Right ventricle myocardium inferior (tissue), 1 donor: Measurements from ENCODE around the gene TBL1X. TPM values are rescaled to one million over a fixed set of nuclear protein-coding genes. Genes with fewer than 3 reads are reported as not detected.

Experiments used
- ATAC-seq: fragments of 200-7000 bp; cut with Tn5 transposase; one replicate; pipeline ENCODE4 v1.9.1; 2020; ENCODE audit warnings: mild to moderate bottlenecking, moderate library complexity
- DNase-seq: peaks from one replicate; pipeline ENCODE4 v3.0.0; 2021; ENCODE audit errors: missing footprints
- intact Hi-C: fragments of 100-400 bp; cut with DNase I; formaldehyde crosslinking; loops from one replicate; pipeline ENCODE4 v1.11.0; 2022
- total RNA-seq: library from RNA; stranded (reverse); fragmentation: NEBNext Ultra II Directional; extraction: Animal tissue kit (Norgen Biotek cat#: 25700); gene quantifications from one replicate; pipeline ENCODE4 v1.2.1, GENCODE V29; 2021
- donor health status: DM: no; HTN: yes; CAD: no; lungs with severe emphysema.

TBL1X gene
- total RNA-seq, 1 donor from 2014 or later: 10.6 TPM

GRCh38 chrX:9704876-9705465 is 240.1 kb downstream of the TBL1X start:
- ATAC-seq (no peak), DNase-seq (no peak)
- intact Hi-C loops: no loop called here

GRCh38 chrX:9706421-9706820 is 241.6 kb downstream of the TBL1X start:
- no peak for ATAC-seq
- intact Hi-C loops: no loop called here
- DNase-seq: no peak

GRCh38 chrX:9707306-9708033 is 242.6 kb downstream of the TBL1X start:
- intact Hi-C loops: loop anchor here (2.0 kb wide), 1 partner anchor 737 kb away; no protein-coding TSS in a partner anchor
- no peak for ATAC-seq
- DNase-seq: no peak

GRCh38 chrX:9708086-9708485 is 243.2 kb downstream of the TBL1X start:
- ATAC-seq: no peak
- DNase-seq: no peak
- intact Hi-C loops: loop anchor here (2.0 kb wide), 1 partner anchor 737 kb away; no protein-coding TSS in a partner anchor

GRCh38 chrX:9708923-9709553 is 244.2 kb downstream of the TBL1X start:
- ATAC-seq (peak; percentile 59), DNase-seq (peak; percentile 85)
- intact Hi-C loops: loop anchor here (2.0 kb wide), 1 partner anchor 738 kb away; no protein-coding TSS in a partner anchor

- intact Hi-C loops: no loop called here
- DNase-seq (no peak), ATAC-seq (no peak)
Measured at GRCh38 chrX:9710332-9710731, 245.5 kb downstream of the TBL1X start.

- ATAC-seq (no peak), DNase-seq (no peak)
- intact Hi-C loops: no loop called here
Measured at GRCh38 chrX:9717376-9717775, 252.5 kb downstream of the TBL1X start.

GRCh38 chrX:9724711-9725110 is 259.9 kb downstream of the TBL1X start:
- DNase-seq (no peak), ATAC-seq (no peak)
- intact Hi-C loops: no loop called here

GRCh38 chrX:9728261-9728660 is 263.4 kb downstream of the TBL1X start:
- no peak for ATAC-seq
- DNase-seq: no peak
- intact Hi-C loops: no loop called here

GRCh38 chrX:9729171-9729885 is 264.5 kb downstream of the TBL1X start:
- ATAC-seq: no peak
- intact Hi-C loops: no loop called here
- no peak for DNase-seq

- ATAC-seq (no peak), DNase-seq (no peak)
- intact Hi-C loops: no loop called here
Measured at GRCh38 chrX:9730078-9730477, 265.2 kb downstream of the TBL1X start.

- ATAC-seq (no peak), DNase-seq (no peak)
- intact Hi-C loops: no loop called here
Measured at GRCh38 chrX:9730752-9731151, 265.9 kb downstream of the TBL1X start.

GRCh38 chrX:9737363-9737762 is 272.5 kb downstream of the TBL1X start:
- no peak for DNase-seq
- no peak for ATAC-seq
- intact Hi-C loops: no loop called here

- ATAC-seq: no peak
- DNase-seq: no peak
- intact Hi-C loops: no loop called here
Measured at GRCh38 chrX:9738151-9738550, 273.3 kb downstream of the TBL1X start.

- DNase-seq: no peak
- intact Hi-C loops: no loop called here
- no peak for ATAC-seq
Measured at GRCh38 chrX:9739130-9739529, 274.3 kb downstream of the TBL1X start.

GRCh38 chrX:9745417-9746115 is 280.7 kb downstream of the TBL1X start:
- intact Hi-C loops: no loop called here
- DNase-seq (no peak), ATAC-seq (no peak)

- ATAC-seq: no peak
- intact Hi-C loops: no loop called here
- DNase-seq: no peak
Measured at GRCh38 chrX:9746148-9746888, 281.5 kb downstream of the TBL1X start.

- ATAC-seq (no peak), DNase-seq (no peak)
- intact Hi-C loops: no loop called here
Measured at GRCh38 chrX:9747644-9748043, 282.8 kb downstream of the TBL1X start.
